ENCODE results near the gene ATP2B3. TPM values are rescaled to one million over a fixed set of nuclear protein-coding genes. Genes with fewer than 3 reads are reported as not detected.

Gene ATP2B3
- total RNA-seq, 1 donor from 2014 or later: 0.43 TPM

DNA sequence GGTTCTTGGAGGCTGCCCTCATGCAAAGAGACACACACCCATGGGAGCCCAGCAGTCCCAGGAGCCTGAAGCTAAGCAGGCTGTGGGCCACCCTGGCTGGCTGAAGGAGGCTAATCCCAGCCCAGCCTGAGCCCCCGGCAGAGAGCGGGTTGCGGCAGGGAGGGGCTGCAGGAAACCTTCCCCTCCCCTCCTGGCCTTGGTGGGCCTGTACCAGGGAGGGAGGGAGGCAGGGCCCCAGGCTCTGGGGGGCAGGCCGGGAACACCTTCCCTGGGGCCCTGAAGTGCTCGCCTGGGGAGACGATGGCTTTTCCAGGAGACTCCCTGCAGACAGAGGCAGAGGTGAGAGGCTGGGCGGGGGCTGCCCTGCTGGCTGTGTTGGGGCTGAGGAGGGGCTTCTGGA, 19.0 kb upstream of the ATP2B3 start:
- Mint-ChIP-seq H3K27me3 (no peaks in the 10 kb centered on the region), H3K4me3 (no peak overlapping the region), H3K27ac (no peak overlapping the region), H3K36me3 (peaks cover 8% of the 10 kb centered on the region), H3K9me3 (no peaks in the 10 kb centered on the region), H3K4me1 (ENCODE audit: unreplicated experiment) (peaks cover 5% of the 10 kb centered on the region)
- no peak for DNase-seq (ENCODE audit: extremely low spot score, unreplicated experiment)
- TF ChIP-seq, protein P1, sequence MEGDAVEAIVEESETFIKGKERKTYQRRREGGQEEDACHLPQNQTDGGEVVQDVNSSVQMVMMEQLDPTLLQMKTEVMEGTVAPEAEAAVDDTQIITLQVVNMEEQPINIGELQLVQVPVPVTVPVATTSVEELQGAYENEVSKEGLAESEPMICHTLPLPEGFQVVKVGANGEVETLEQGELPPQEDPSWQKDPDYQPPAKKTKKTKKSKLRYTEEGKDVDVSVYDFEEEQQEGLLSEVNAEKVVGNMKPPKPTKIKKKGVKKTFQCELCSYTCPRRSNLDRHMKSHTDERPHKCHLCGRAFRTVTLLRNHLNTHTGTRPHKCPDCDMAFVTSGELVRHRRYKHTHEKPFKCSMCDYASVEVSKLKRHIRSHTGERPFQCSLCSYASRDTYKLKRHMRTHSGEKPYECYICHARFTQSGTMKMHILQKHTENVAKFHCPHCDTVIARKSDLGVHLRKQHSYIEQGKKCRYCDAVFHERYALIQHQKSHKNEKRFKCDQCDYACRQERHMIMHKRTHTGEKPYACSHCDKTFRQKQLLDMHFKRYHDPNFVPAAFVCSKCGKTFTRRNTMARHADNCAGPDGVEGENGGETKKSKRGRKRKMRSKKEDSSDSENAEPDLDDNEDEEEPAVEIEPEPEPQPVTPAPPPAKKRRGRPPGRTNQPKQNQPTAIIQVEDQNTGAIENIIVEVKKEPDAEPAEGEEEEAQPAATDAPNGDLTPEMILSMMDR (conservative IDR thresholded peaks at IDR 0.05): no peak

DNA sequence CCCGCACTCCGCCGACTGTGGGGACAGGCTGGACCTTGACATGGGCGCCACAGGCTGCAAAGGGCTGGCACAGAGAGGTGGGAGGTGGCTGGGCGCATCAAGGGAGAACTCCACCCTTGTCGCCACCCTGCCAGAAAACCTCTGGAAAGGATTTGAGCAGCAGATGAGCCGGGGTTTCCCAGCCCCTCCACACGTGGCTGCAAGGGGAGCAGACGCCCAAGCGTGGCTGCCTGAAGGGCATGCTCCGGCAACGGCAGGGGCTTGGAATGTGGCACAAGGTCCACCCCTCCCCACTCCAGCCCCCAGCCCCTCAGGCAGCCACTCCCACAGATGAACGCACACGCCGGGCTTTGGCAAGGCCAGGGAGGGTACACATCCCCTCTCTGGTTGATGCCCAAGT, 18.1 kb upstream of the ATP2B3 start:
- no peaks in the 10 kb centered on the region for H3K4me1 Mint-ChIP-seq (ENCODE audit: unreplicated experiment)
- peaks cover 8% of the 10 kb centered on the region for H3K36me3 Mint-ChIP-seq
- no peak overlapping the region for H3K4me3 Mint-ChIP-seq
- H3K9me3 Mint-ChIP-seq: no peaks in the 10 kb centered on the region
- no peaks in the 10 kb centered on the region for H3K27me3 Mint-ChIP-seq
- no peak overlapping the region for H3K27ac Mint-ChIP-seq
- no peak for DNase-seq (ENCODE audit: extremely low spot score, unreplicated experiment)
- TF ChIP-seq, protein P1 (conservative IDR thresholded peaks at IDR 0.05): no peak

DNA sequence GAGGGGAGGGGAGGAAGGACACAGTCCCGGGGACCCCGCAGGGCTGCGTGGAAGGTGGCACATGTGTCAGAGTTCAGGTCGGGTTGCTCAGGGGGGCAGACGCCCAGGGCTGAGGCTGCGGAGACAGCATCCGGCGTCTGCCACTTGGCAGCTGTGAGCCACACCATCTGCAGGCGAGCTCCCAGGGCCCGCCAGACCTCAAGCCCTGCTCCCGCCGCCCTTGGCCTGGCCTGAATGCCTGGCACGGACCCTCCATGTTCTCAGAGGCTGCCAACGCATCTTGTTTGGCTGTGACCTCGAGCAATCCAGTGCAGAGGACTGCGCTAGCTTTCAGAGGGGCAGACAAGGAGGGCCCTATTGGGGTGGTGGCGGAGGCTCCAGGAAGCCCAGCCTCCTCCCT, 17.6 kb upstream of the ATP2B3 start:
- DNase-seq (ENCODE audit: extremely low spot score, unreplicated experiment): no peak
- Mint-ChIP-seq H3K4me1 (ENCODE audit: unreplicated experiment) (no peaks in the 10 kb centered on the region), H3K9me3 (no peaks in the 10 kb centered on the region), H3K36me3 (peaks cover 8% of the 10 kb centered on the region), H3K27me3 (no peaks in the 10 kb centered on the region), H3K27ac (no peak overlapping the region), H3K4me3 (no peak overlapping the region)
- TF ChIP-seq, protein P1 (conservative IDR thresholded peaks at IDR 0.05): no peak

DNA sequence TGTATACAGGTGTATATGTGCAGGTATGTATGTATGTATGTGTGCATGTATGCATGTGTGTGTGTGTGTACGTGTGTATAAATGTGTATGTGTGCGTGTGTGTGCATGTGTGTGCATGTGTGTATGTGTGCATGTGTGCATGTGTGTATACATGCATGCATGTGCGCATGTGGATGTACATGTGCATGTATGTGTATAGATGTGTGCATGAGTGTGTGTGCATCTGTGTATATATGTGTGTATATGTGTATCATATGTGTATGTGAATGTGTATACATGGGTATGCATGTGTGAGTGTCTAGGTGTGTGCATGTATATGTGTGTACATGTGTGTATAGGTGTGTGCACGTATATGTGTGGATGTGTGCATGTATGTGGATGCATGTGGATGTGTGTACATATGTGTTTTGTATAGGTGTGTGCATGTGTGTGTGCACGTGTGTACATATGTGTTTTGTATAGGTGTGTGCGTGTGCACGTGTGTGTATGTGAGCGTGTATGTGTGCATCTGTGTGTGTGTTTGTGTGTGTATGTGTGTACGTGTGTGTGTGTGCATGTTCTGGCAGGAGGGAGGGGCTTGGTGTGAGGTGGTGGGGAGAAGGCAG, 16.7 kb upstream of the ATP2B3 start:
- Mint-ChIP-seq H3K4me3 (no peak overlapping the region), H3K4me1 (ENCODE audit: unreplicated experiment) (no peaks in the 10 kb centered on the region), H3K9me3 (no peaks in the 10 kb centered on the region), H3K36me3 (peaks cover 8% of the 10 kb centered on the region), H3K27me3 (no peaks in the 10 kb centered on the region), H3K27ac (no peak overlapping the region)
- TF ChIP-seq, protein P1 (conservative IDR thresholded peaks at IDR 0.05): no peak
- no peak for DNase-seq (ENCODE audit: extremely low spot score, unreplicated experiment)

DNA sequence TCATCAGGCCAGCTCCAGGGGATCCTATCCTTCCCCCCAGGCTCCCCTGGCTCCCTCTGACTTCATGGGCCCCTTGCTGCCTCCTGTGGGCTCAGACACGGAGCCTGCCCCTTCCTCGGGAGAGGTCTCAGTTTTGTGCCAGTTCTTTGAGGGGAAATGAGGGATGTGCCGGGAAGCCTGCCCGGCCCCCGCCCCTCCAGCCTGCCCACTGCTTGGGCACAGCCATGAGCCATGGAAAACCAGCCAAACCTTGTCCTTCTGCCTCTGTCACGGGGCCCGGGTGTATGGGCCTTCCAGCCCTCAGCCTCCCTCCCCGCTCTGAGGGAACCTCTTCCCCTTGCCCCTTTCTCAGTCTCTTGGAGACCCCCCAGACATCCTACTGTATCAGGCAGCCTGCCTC, 15.9 kb upstream of the ATP2B3 start:
- H3K4me1 Mint-ChIP-seq (ENCODE audit: unreplicated experiment): no peaks in the 10 kb centered on the region

More for the DNA sequence above, 15.9 kb upstream of the ATP2B3 start:
- Mint-ChIP-seq H3K4me3 (no peak overlapping the region), H3K9me3 (no peaks in the 10 kb centered on the region), H3K36me3 (peaks cover 8% of the 10 kb centered on the region), H3K27ac (no peak overlapping the region), H3K27me3 (no peaks in the 10 kb centered on the region)
- DNase-seq (ENCODE audit: extremely low spot score, unreplicated experiment): no peak
- TF ChIP-seq, protein P1 (conservative IDR thresholded peaks at IDR 0.05): no peak
